ENCODE measurements around the gene LRRTM4.
A peak's percentile ranks its signal among the peaks of the same experiment; 100 is the strongest.

The LRRTM4 gene

DNA sequence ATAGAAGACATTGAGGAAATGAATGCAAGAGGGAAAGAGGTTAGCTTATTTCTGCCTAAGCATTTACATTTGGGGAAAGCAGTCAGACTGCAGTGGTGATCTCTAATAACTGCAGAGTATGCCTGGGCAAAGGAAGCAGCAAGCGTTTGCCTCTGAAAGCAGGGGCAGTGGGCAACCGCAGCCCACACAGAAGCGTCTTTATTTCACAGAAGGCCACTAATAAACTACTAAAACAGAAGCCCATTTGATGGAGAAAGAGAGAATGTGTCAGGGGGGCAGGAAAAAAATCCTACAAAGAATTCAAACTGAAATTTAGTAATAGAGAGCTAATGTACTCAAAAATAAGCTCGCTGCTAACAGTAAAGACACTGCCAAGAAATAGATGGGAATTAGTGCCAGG, 53.1 kb downstream of the LRRTM4 start:
- no peak for TF ChIP-seq CTCF (IDR thresholded peaks at IDR 0.05)

- TF ChIP-seq CTCF (IDR thresholded peaks at IDR 0.05), result no peak
Observed at GRCh38 chr2:77459840-77460239, 62.3 kb downstream of the LRRTM4 start.

- TF ChIP-seq CTCF (IDR thresholded peaks at IDR 0.05), result no peak
Observed at GRCh38 chr2:77458216-77458615, 64.0 kb downstream of the LRRTM4 start.

- no peak for TF ChIP-seq CTCF (IDR thresholded peaks at IDR 0.05)
Observed at GRCh38 chr2:77457665-77458064, 64.5 kb downstream of the LRRTM4 start.

- no peak for TF ChIP-seq CTCF (IDR thresholded peaks at IDR 0.05)
Observed at GRCh38 chr2:77443076-77443475, 79.1 kb downstream of the LRRTM4 start.

DNA sequence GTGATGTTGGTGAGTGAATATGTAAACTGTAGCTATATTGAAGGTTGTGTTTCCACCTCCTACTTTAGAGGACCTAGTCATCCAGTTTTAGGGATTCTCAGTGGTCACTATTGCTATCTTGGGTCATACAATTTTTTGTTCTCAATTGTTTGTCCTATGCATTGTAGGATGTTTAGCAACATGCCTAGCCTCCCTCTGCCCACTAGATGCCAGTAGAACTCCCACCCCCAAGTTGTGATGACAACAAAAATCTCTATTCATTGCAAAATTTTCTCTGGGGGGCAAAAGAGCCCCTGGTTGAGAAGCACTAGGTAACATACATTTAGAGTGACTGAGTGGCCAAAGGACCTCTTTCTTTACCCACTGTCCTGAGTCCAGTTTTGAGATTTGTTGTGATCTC, 87.3 kb downstream of the LRRTM4 start:
- TF ChIP-seq CTCF (IDR thresholded peaks at IDR 0.05), result peak; percentile 33; the same call in 1 of the 2 replicates

DNA sequence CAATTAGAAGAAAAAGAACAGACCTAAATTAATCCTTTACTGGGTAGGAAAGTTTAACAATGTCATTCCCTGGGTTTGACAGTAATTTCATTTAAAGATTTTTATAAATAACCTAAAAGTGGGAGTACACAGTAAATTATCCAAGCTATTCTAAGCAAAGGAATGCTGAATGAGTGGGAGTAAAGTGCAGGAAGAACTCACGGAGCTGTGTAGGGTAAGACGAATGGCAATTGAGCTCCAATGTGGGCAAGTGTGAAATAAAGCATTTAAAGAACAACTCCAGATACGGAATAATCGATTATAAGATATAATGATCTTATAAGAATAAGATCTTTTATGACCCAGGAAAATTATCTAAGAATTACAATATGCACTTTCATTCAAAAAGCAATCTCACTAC, 93.2 kb downstream of the LRRTM4 start:
- TF ChIP-seq CTCF (IDR thresholded peaks at IDR 0.05), result no peak

DNA sequence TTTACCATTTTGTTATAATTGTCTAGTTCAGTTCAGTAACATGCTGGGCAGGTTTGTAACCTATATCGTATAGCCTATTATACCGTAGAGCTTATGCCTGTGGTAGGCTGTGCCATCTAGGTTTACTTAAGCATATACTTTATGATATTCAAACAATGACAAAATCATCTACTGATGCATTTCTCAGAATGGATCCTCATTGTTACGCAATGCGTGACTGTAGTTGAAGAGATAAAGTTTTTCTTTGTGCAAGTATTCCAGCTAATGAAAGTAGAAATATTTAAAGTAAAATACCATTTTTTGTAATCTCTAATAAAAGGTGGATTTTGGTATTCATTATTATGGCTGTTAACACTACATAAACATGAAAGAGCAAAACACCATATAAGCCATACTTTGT, 100.2 kb downstream of the LRRTM4 start:
- TF ChIP-seq CTCF (IDR thresholded peaks at IDR 0.05), result no peak
